B cell (primary cell): ENCODE measurements around the gene RAB17. TPM values are rescaled to one million over a fixed set of nuclear protein-coding genes. Genes with fewer than 3 reads are reported as not detected.

Source experiments
- ATAC-seq: fragments of 200-7000 bp; cut with Tn5 transposase; one replicate; pipeline ENCODE4 v1.10.0; 2021; ENCODE audit warnings: low read depth, mild to moderate bottlenecking, moderate number of reproducible peaks, moderate library complexity
- CTCF ChIA-PET: fragments of 350-600 bp; sonication (Branson Sonifier 250); formaldehyde crosslinking; loops from one replicate; lab custom pipeline; 2021; ENCODE audit warnings: antibody characterized with exemption, inconsistent platforms; lab: Charles Lee
- POLR2A ChIA-PET: fragments of 350-600 bp; sonication (Branson Sonifier 250); formaldehyde crosslinking; loops from one replicate; lab custom pipeline; 2021; ENCODE audit warnings: antibody characterized with exemption; lab: Charles Lee
- DNase-seq: peaks from one replicate; pipeline ENCODE4 v3.0.0; 2013
- H2AFZ ChIP-seq: 2 replicates; pipeline ENCODE4 v1.6.1; 2012; ENCODE audit warnings: mild to moderate bottlenecking, low read depth, low read length; ENCODE audit not compliant: insufficient read depth, poor library complexity, severe bottlenecking
- H3K27ac ChIP-seq, 2 donors: 1 replicate in 1 of 2; 2 replicates in 1 of 2; pipeline ENCODE4 v1.5.1; 2012 to 2013; ENCODE audit warnings: low read length in 2 of 2, mild to moderate bottlenecking in 2 of 2, moderate library complexity in 1 of 2
- H3K27me3 ChIP-seq, 4 experiments: fragments of 200-600 bp in 1 of 4; sonication (generic) in 1 of 4; replicated peaks in 1 of 4; 1 replicate in 2 of 4; 2 replicates in 2 of 4; pipeline versions ENCODE4 v1.6.1 to v1.7.0; 2013 to 2016; ENCODE audit warnings: low read length in 3 of 4, mild to moderate bottlenecking in 2 of 4, mixed read lengths in 1 of 4, moderate library complexity in 1 of 4; ENCODE audit not compliant: insufficient read depth in 4 of 4, control insufficient read depth in 3 of 4; ENCODE audit errors: control extremely low read depth in 1 of 4
- H3K36me3 ChIP-seq, 2 experiments: replicated peaks in 1 of 2; 1 replicate in 1 of 2; 2 replicates in 1 of 2; pipeline versions ENCODE4 v1.6.1 to v1.7.1; 2013; ENCODE audit warnings: low read length in 1 of 2; ENCODE audit not compliant: insufficient read depth in 2 of 2, control insufficient read depth in 1 of 2; ENCODE audit errors: control extremely low read depth in 1 of 2, extremely low read depth in 1 of 2
- H3K4me1 ChIP-seq, 2 donors: fragments of 200-600 bp in 1 of 2; sonication (generic) in 1 of 2; 1 replicate in 1 of 2; 2 replicates in 1 of 2; pipeline versions ENCODE4 v1.5.1 to v1.6.1; 2013 to 2017; ENCODE audit warnings: low read length in 2 of 2; ENCODE audit not compliant: control insufficient read depth in 2 of 2, insufficient read depth in 2 of 2
- H3K4me2 ChIP-seq: replicated peaks from 2 replicates; pipeline ENCODE3; 2012; ENCODE audit warnings: mild to moderate bottlenecking, low read depth, low read length; ENCODE audit not compliant: poor library complexity, severe bottlenecking
- H3K4me3 ChIP-seq, 5 experiments: fragments of 200-600 bp in 1 of 5; sonication (generic) in 1 of 5; 1 replicate in 3 of 5; 2 replicates in 2 of 5; pipeline versions ENCODE4 v1.5.1 to v1.7.0; 2011 to 2016; ENCODE audit warnings: low read length in 4 of 5, mild to moderate bottlenecking in 4 of 5, low read depth in 2 of 5, control low read depth in 1 of 5, moderate library complexity in 1 of 5; ENCODE audit not compliant: insufficient read depth in 1 of 5; ENCODE audit errors: control extremely low read depth in 1 of 5, extremely low read depth in 1 of 5
- H3K79me2 ChIP-seq: fragments of 200-600 bp; sonication (generic); one replicate; pipeline ENCODE4 v1.6.0; 2016; ENCODE audit warnings: low read length; ENCODE audit not compliant: control insufficient read depth, insufficient read depth
- H3K9ac ChIP-seq: fragments of 200-600 bp; sonication (generic); 2 replicates; pipeline ENCODE4 v1.6.1; 2017; ENCODE audit warnings: mild to moderate bottlenecking, low read length, moderate library complexity
- H3K9me3 ChIP-seq, 3 donors: one replicate each; pipeline versions ENCODE4 v1.6.1 to v1.7.1; 2013; ENCODE audit warnings: low read length in 2 of 3; ENCODE audit not compliant: control insufficient read depth in 2 of 3, insufficient read depth in 1 of 3; ENCODE audit errors: control extremely low read depth in 1 of 3
- H4K20me1 ChIP-seq: 2 replicates; pipeline ENCODE4 v1.6.0; 2012; ENCODE audit warnings: mild to moderate bottlenecking, low read length; ENCODE audit not compliant: insufficient read depth, control insufficient read depth, poor library complexity, severe bottlenecking
- H3K27ac Mint-ChIP-seq: one replicate; pipeline ENCODE4 v1.8.0; 2021; ENCODE audit warnings: mixed read lengths
- H3K27me3 Mint-ChIP-seq: one replicate; pipeline ENCODE4 v1.8.0; 2021; ENCODE audit warnings: mixed read lengths
- H3K4me1 Mint-ChIP-seq: one replicate; pipeline ENCODE4 v1.8.0; 2021; ENCODE audit warnings: mixed read lengths
- H3K4me3 Mint-ChIP-seq: one replicate; pipeline ENCODE4 v1.8.0; 2021; ENCODE audit warnings: mixed read lengths
- H3K9me3 Mint-ChIP-seq: one replicate; pipeline ENCODE4 v1.8.0; 2022; ENCODE audit warnings: mixed read lengths; ENCODE audit not compliant: insufficient read depth
- CTCF ChIP-seq: fragments of 200-600 bp; IDR thresholded peaks from one replicate; pipeline ENCODE4 v1.8.0; 2022; ENCODE audit warnings: antibody characterized with exemption, mild to moderate bottlenecking
- EZH2 ChIP-seq: IDR thresholded peaks from 2 replicates; pipeline ENCODE4 v1.6.1; 2012; ENCODE audit warnings: borderline replicate concordance, low read depth, mild to moderate bottlenecking, moderate library complexity, low read length; ENCODE audit not compliant: insufficient read depth, poor library complexity, severe bottlenecking
- WGBS: methylation state at CpG from one replicate; pipeline ENCODE4 v1.1.5; 2013; ENCODE audit warnings: missing lambda C conversion rate; ENCODE audit not compliant: insufficient coverage; 5-methylcytosine and 5-hydroxymethylcytosine counted together
- intact Hi-C: fragments of 100-400 bp; cut with micrococcal nuclease; formaldehyde crosslinking; loops from one replicate; pipeline ENCODE4 v1.10.0; 2022
- polyA plus RNA-seq: library from polyadenylated mRNA; depleted of rRNA; stranded (reverse); fragments of >200 nt; gene quantifications from 2 replicates; pipeline ENCODE4 v1.2.3, GENCODE V29; 2012
- total RNA-seq, 2 donors: library from RNA; stranded (reverse); fragments of 120-200 nt in 1 of 2; gene quantifications; 1 replicate in 1 of 2; 2 replicates in 1 of 2; pipeline versions ENCODE4 v1.2.3 to v1.2.4, GENCODE V29; 2013 to 2022

The RAB17 gene
- total and polyA plus RNA-seq, 2 donors (not counting 1 experiment from before 2014, with no cell fraction given), result not detected

GRCh38 chr2:237591141-237591881 lies 777 bp upstream of the RAB17 start:
- H4K20me1 ChIP-seq, result no peaks in the 10 kb centered on the region
- CTCF ChIA-PET, result interaction anchor here (0.9 kb wide), 1 partner anchor 16 kb away, joined by 3 read pairs; no protein-coding TSS in a partner anchor
- Mint-ChIP-seq H3K27ac (no peak overlapping the region), H3K27me3 (peaks cover 10% of the 10 kb centered on the region), H3K9me3 (no peaks in the 10 kb centered on the region), H3K4me3 (no peak overlapping the region), H3K4me1 (peaks cover 17% of the 10 kb centered on the region)
- peaks cover 9 to 10% of the 10 kb centered on the region in 2 donors for H3K4me1 ChIP-seq
- H3K27me3 ChIP-seq, result peaks cover 0 to 4% (median 0%) of the 10 kb centered on the region in 4 experiments
- ATAC-seq (no peak), DNase-seq (no peak)
- H3K9me3 ChIP-seq, result peaks cover 0 to 4% (median 0%) of the 10 kb centered on the region in 3 donors
- no peak overlapping the region for H3K27ac ChIP-seq
- WGBS, result 16% methylated on average over 8 of the region's 19 CpGs
- intact Hi-C loops, result no loop called here
- no peak overlapping the region for H3K9ac ChIP-seq
- POLR2A ChIA-PET, result no interaction called here
- no peak overlapping the region for H3K4me3 ChIP-seq
- no peaks in the 10 kb centered on the region for H3K36me3 ChIP-seq
- TF ChIP-seq EZH2 (no peak), CTCF (no peak)
- peak overlapping the region; percentile 32 for H2AFZ ChIP-seq
- H3K79me2 ChIP-seq, result no peaks in the 10 kb centered on the region
- peak overlapping the region; percentile 20 for H3K4me2 ChIP-seq

DNA sequence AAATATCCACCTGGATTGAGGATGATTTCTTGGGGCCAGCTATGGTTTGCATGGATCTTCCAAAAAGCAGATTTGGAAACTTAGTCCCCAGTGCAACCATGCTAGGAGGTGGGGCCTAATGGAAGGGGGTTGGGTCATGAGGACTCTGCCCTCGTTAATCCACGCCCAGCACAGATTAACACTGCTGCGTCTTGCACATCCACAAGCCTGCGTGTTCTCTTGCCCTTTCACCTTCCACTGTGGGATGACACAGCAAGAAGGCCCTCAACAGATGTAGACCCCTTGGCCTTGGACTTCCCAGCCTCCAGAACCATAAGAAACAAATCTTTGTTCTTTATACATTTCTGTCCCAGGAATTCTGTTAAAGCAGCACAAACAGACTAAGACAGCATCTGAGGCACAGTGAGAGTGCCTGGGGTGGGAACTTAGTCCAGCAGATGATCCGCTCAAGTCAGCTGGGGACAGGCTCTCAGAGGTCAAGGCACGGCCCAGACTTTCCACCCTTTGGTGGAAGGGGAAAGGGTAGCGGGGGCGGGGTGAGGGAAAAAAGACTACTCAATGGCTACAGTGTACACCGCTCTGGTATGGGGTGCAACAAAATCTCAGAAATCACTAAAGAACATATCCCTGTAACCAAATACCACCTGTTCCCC lies 2.4 kb downstream of the RAB17 start:
- no peak for ATAC-seq
- Mint-ChIP-seq H3K27me3 (peaks cover 10% of the 10 kb centered on the region), H3K9me3 (no peaks in the 10 kb centered on the region), H3K4me3 (no peak overlapping the region), H3K4me1 (peaks cover 13% of the 10 kb centered on the region), H3K27ac (no peak overlapping the region)
- H3K79me2 ChIP-seq, result no peaks in the 10 kb centered on the region
- H3K4me2 ChIP-seq, result no peak overlapping the region
- no peaks in the 10 kb centered on the region for H4K20me1 ChIP-seq
- no peak overlapping the region for H3K27ac ChIP-seq
- ChIA-PET POLR2A (no interaction called here), CTCF (interaction anchor here (1.4 kb wide), 2 partner anchors 75 to 157 kb away, joined by 3 to 5 read pairs; no protein-coding TSS in a partner anchor)
- 99% methylated on average over 5 of the region's 9 CpGs for WGBS
- H3K36me3 ChIP-seq, result no peaks in the 10 kb centered on the region
- H3K27me3 ChIP-seq, result peaks cover 0 to 4% (median 0%) of the 10 kb centered on the region in 4 experiments
- DNase-seq, result no peak
- no peak overlapping the region for H2AFZ ChIP-seq
- H3K4me3 ChIP-seq, result no peak overlapping the region
- intact Hi-C loops, result no loop called here
- peaks cover 0 to 4% (median 0%) of the 10 kb centered on the region in 3 donors for H3K9me3 ChIP-seq
- TF ChIP-seq EZH2 (no peak), CTCF (no peak)
- no peak overlapping the region for H3K9ac ChIP-seq
- H3K4me1 ChIP-seq, result peaks cover 9 to 10% of the 10 kb centered on the region in 2 donors
